Endodermal cell (in vitro differentiated cells): ENCODE results near the gene ZNF180. TPM values are rescaled to one million over a fixed set of nuclear protein-coding genes. Genes with fewer than 3 reads are reported as not detected.

Experiments used
- DNase-seq: peaks from one replicate; pipeline ENCODE4 v3.0.0-alpha.2; 2017
- H3K27ac ChIP-seq: 2 replicates; pipeline ENCODE4 v1.5.1; 2013; ENCODE audit warnings: mild to moderate bottlenecking, low read depth, low read length, moderate library complexity
- H3K27me3 ChIP-seq: 2 replicates; pipeline ENCODE4 v1.6.1; 2013; ENCODE audit warnings: mild to moderate bottlenecking, low read length, moderate library complexity; ENCODE audit not compliant: insufficient read depth, control insufficient read depth, poor library complexity, severe bottlenecking
- H3K36me3 ChIP-seq: 2 replicates; pipeline ENCODE4 v1.7.0; 2013; ENCODE audit warnings: mild to moderate bottlenecking, low read length, moderate library complexity; ENCODE audit not compliant: control insufficient read depth, insufficient read depth
- H3K4me1 ChIP-seq: one replicate; pipeline ENCODE4 v1.7.0; 2013; ENCODE audit warnings: low read length; ENCODE audit not compliant: control insufficient read depth, insufficient read depth
- H3K4me3 ChIP-seq: 2 replicates; pipeline ENCODE4 v1.5.1; 2013; ENCODE audit warnings: mild to moderate bottlenecking, low read length, moderate library complexity
- H3K9ac ChIP-seq: 2 replicates; pipeline ENCODE4 v1.6.1; 2013; ENCODE audit warnings: mild to moderate bottlenecking, low read length, moderate library complexity; ENCODE audit not compliant: poor library complexity, severe bottlenecking; ENCODE audit errors: extremely low read depth
- H3K9me3 ChIP-seq: 2 replicates; pipeline ENCODE4 v1.6.1; 2013; ENCODE audit warnings: mild to moderate bottlenecking, low read length, moderate library complexity; ENCODE audit not compliant: control insufficient read depth
- H3K27ac Mint-ChIP-seq: 2 replicates; pipeline ENCODE4 v1.8.0; 2020; ENCODE audit warnings: mixed read lengths
- H3K27me3 Mint-ChIP-seq: 2 replicates; pipeline ENCODE4 v1.8.0; 2021; ENCODE audit warnings: mild to moderate bottlenecking, mixed read lengths; ENCODE audit not compliant: insufficient read depth
- H3K36me3 Mint-ChIP-seq: 2 replicates; pipeline ENCODE4 v1.8.0; 2020; ENCODE audit warnings: low read depth, mixed read lengths
- H3K4me1 Mint-ChIP-seq: 2 replicates; pipeline ENCODE4 v1.8.0; 2020; ENCODE audit warnings: mixed read lengths
- H3K4me3 Mint-ChIP-seq: 2 replicates; pipeline ENCODE4 v1.8.0; 2020; ENCODE audit warnings: mild to moderate bottlenecking, moderate library complexity, mixed read lengths
- H3K9me3 Mint-ChIP-seq: 2 replicates; pipeline ENCODE4 v1.8.0; 2020; ENCODE audit warnings: mild to moderate bottlenecking, mixed read lengths
- WGBS, 2 experiments: methylation state at CpG; one replicate each; pipeline versions ENCODE4 v1.1.5 to v1.1.7; 2013; ENCODE audit warnings: missing lambda C conversion rate in 2 of 2, mixed read lengths in 1 of 2; ENCODE audit not compliant: insufficient coverage in 1 of 2, insufficient read length in 1 of 2; 5-methylcytosine and 5-hydroxymethylcytosine counted together
- total RNA-seq, 2 donors: library from RNA; stranded (reverse); fragmentation: NEBNext Ultra II Directional in 1 of 2; extraction: Animal tissue kit (Norgen Biotek cat#: 25700) in 1 of 2; gene quantifications; 2 replicates in 1 of 2; 3 replicates in 1 of 2; pipeline ENCODE4 v1.2.1, GENCODE V29; 2021
- TF ChIP-seq, protein P1 (sequence below): fragments of 200-600 bp; sonication (generic); conservative IDR thresholded peaks from 2 replicates; pipeline ENCODE4 v1.5.0; 2021; ENCODE audit warnings: antibody characterized with exemption, mild to moderate bottlenecking

ZNF180 gene
- total RNA-seq, 2 donors from 2014 or later: 10.0 to 12.9 TPM

DNA sequence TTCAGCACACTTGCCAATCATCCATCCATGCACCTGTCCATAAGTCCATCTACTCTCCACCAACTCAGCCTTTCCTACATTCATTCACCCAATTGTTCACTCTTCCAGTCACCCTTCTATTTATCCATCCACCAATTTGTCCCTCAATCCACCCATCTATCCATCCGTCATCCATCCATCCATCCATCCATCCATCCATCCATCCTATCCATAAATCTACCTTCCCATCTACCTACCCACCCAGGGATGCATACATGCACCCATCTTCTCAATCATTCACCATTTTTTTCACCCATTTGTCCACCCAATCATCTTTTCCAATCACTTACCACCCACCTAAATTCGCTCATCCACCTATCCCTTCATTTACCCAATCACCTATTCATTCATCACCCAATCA, 43.7 kb upstream of the ZNF180 start:
- no peaks in the 10 kb centered on the region for H3K4me1 Mint-ChIP-seq
- Histone ChIP-seq H3K36me3 (no peaks in the 10 kb centered on the region), H3K4me3 (no peak overlapping the region), H3K27me3 (peaks cover 8% of the 10 kb centered on the region), H3K9me3 (no peaks in the 10 kb centered on the region), H3K9ac (no peak overlapping the region), H3K4me1 (no peaks in the 10 kb centered on the region), H3K27ac (no peak overlapping the region)
- no peak overlapping the region for H3K4me3 Mint-ChIP-seq
- H3K27me3 Mint-ChIP-seq: peaks cover 56% of the 10 kb centered on the region
- H3K9me3 Mint-ChIP-seq: no peaks in the 10 kb centered on the region
- no peaks in the 10 kb centered on the region for H3K36me3 Mint-ChIP-seq
- no peak for DNase-seq
- WGBS, 2 experiments: 49 to 67% methylated on average over 2 of the region's 2 CpGs
- H3K27ac Mint-ChIP-seq: no peak overlapping the region
- TF ChIP-seq, protein P1, sequence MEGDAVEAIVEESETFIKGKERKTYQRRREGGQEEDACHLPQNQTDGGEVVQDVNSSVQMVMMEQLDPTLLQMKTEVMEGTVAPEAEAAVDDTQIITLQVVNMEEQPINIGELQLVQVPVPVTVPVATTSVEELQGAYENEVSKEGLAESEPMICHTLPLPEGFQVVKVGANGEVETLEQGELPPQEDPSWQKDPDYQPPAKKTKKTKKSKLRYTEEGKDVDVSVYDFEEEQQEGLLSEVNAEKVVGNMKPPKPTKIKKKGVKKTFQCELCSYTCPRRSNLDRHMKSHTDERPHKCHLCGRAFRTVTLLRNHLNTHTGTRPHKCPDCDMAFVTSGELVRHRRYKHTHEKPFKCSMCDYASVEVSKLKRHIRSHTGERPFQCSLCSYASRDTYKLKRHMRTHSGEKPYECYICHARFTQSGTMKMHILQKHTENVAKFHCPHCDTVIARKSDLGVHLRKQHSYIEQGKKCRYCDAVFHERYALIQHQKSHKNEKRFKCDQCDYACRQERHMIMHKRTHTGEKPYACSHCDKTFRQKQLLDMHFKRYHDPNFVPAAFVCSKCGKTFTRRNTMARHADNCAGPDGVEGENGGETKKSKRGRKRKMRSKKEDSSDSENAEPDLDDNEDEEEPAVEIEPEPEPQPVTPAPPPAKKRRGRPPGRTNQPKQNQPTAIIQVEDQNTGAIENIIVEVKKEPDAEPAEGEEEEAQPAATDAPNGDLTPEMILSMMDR: no peak

GRCh38 chr19:44542671-44543070, 42.3 kb upstream of the ZNF180 start:
- Histone ChIP-seq H3K27ac (no peak overlapping the region), H3K9ac (no peak overlapping the region), H3K9me3 (no peaks in the 10 kb centered on the region), H3K4me1 (no peaks in the 10 kb centered on the region), H3K27me3 (peaks cover 8% of the 10 kb centered on the region), H3K4me3 (no peak overlapping the region), H3K36me3 (no peaks in the 10 kb centered on the region)
- H3K27ac Mint-ChIP-seq: no peak overlapping the region
- DNase-seq: no peak
- no peaks in the 10 kb centered on the region for H3K9me3 Mint-ChIP-seq
- no peaks in the 10 kb centered on the region for H3K36me3 Mint-ChIP-seq
- no peak overlapping the region for H3K4me3 Mint-ChIP-seq
- peaks cover 54% of the 10 kb centered on the region for H3K27me3 Mint-ChIP-seq
- H3K4me1 Mint-ChIP-seq: no peaks in the 10 kb centered on the region
- TF ChIP-seq, protein P1: no peak
- 28 to 33% methylated on average over 1 of the region's 1 CpG for WGBS, 2 experiments

DNA sequence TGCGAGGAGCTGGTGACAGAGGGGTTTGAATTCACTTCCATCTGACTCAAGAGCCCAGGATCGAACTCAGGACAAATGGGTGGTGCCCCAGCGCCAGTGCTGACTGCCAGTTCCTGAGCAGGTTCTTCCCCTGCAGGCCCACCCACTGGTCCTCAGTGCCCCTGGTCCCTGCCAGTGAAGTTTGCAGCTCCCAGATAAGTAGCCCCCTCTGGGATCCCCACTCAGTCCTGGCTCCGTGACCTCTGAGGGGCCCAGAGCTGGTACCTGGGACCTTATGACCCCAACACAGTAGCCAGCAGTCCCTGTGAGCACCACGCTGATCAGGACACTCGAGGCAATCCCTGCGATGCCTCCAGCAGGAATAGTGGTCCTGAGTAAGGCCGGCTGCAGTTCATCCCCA, 40.4 kb upstream of the ZNF180 start:
- peaks cover 66% of the 10 kb centered on the region for H3K27me3 Mint-ChIP-seq

More for the DNA sequence above, 40.4 kb upstream of the ZNF180 start:
- peaks cover 10% of the 10 kb centered on the region for H3K9me3 ChIP-seq
- TF ChIP-seq, protein P1: no peak
- Mint-ChIP-seq H3K27ac (no peak overlapping the region), H3K9me3 (peaks cover 11% of the 10 kb centered on the region), H3K4me1 (no peaks in the 10 kb centered on the region), H3K4me3 (no peak overlapping the region), H3K36me3 (no peaks in the 10 kb centered on the region)
- no peak overlapping the region for H3K4me3 ChIP-seq
- no peak for DNase-seq
- H3K4me1 ChIP-seq: no peaks in the 10 kb centered on the region
- H3K9ac ChIP-seq: no peak overlapping the region
- H3K36me3 ChIP-seq: no peaks in the 10 kb centered on the region
- peaks cover 8% of the 10 kb centered on the region for H3K27me3 ChIP-seq
- H3K27ac ChIP-seq: no peak overlapping the region
- WGBS, 2 experiments: 66 to 69% methylated on average over 3 to 8 of the region's 8 CpGs
